Gastroesophageal sphincter (tissue), 4 donors: ENCODE measurements around the gene RBP3. TPM values are rescaled to one million over a fixed set of nuclear protein-coding genes. Genes with fewer than 3 reads are reported as not detected.

Experiments
- ATAC-seq: fragments of 150-250 bp; one replicate; pipeline ENCODE4 v1.9.1; 2016; ENCODE audit warnings: mild to moderate bottlenecking, moderate library complexity
- H3K27ac ChIP-seq, 4 donors: fragments of 200-600 bp; sonication (generic) in 3 of 4; 1 replicate in 3 of 4; 2 replicates in 1 of 4; pipeline ENCODE4 v1.5.1; 2016 to 2019
- H3K27me3 ChIP-seq: fragments of 200-600 bp; sonication (generic); one replicate; pipeline ENCODE4 v1.5.1; 2019
- H3K36me3 ChIP-seq, 2 donors: fragments of 200-600 bp; sonication (generic); one replicate each; pipeline ENCODE4 v1.5.1; 2019; ENCODE audit warnings: control low read depth in 1 of 2
- H3K4me1 ChIP-seq, 3 donors: fragments of 200-600 bp; sonication (generic); 1 replicate in 2 of 3; 2 replicates in 1 of 3; pipeline ENCODE4 v1.5.1; 2016 to 2019; ENCODE audit warnings: control low read depth in 2 of 3
- H3K4me3 ChIP-seq, 2 donors: fragments of 200-600 bp; sonication (generic); one replicate each; pipeline ENCODE4 v1.5.1; 2019; ENCODE audit warnings: mild to moderate bottlenecking in 1 of 2, moderate library complexity in 1 of 2
- H3K9me3 ChIP-seq, 3 donors: fragments of 200-600 bp; sonication (generic); one replicate each; pipeline ENCODE4 v1.5.1; 2017 to 2019; ENCODE audit warnings: control low read depth in 2 of 3
- CTCF ChIP-seq, 4 experiments: fragments of 200-600 bp in 2 of 4; fragments of 450-650 bp in 2 of 4; sonication (generic) in 1 of 4; IDR thresholded peaks; one replicate each; pipeline ENCODE4 v1.5.1; 2017 to 2019; ENCODE audit warnings: antibody characterized with exemption in 4 of 4, mild to moderate bottlenecking in 2 of 4, moderate library complexity in 2 of 4
- EP300 ChIP-seq: sonication (generic); formaldehyde crosslinking; IDR thresholded peaks from one replicate; pipeline ENCODE4 v1.6.1; 2017; ENCODE audit warnings: antibody characterized with exemption, mild to moderate bottlenecking
- POLR2A ChIP-seq, 2 donors: fragments of 450-650 bp; IDR thresholded peaks; one replicate each; pipeline ENCODE4 v1.6.1; 2017; ENCODE audit warnings: antibody characterized with exemption in 2 of 2, mild to moderate bottlenecking in 2 of 2, moderate library complexity in 1 of 2
- POLR2AphosphoS5 ChIP-seq: sonication (generic); formaldehyde crosslinking; IDR thresholded peaks from one replicate; pipeline ENCODE4 v1.6.1; 2017; ENCODE audit warnings: antibody characterized with exemption
- WGBS, 2 donors: methylation state at CpG; one replicate each; pipeline ENCODE4 v1.1.5; 2018; ENCODE audit warnings: low coverage in 1 of 2; 5-methylcytosine and 5-hydroxymethylcytosine counted together
- total RNA-seq, 4 donors: library from RNA; depleted of rRNA; stranded (reverse); fragments of >200 nt; gene quantifications; one replicate each; pipeline ENCODE4 v1.1.0, GENCODE V29; 2016

Gene RBP3
- total RNA-seq, 4 donors from 2014 or later: not detected

- Histone ChIP-seq H3K36me3 (no peaks in the 10 kb centered on the region), H3K27ac (no peak overlapping the region), H3K4me1 (peaks cover 0 to 15% (median 0%) of the 10 kb centered on the region in 3 donors), H3K4me3 (no peak overlapping the region), H3K27me3 (peaks cover 9% of the 10 kb centered on the region), H3K9me3 (no peaks in the 10 kb centered on the region)
- ATAC-seq: no peak
- WGBS, 2 donors: 0 to 14% methylated on average over 1 to 8 of the region's 10 CpGs
- TF ChIP-seq CTCF (IDR thresholded peaks at IDR 0.05): no peak
- no peak for TF ChIP-seq EP300
- no peak for TF ChIP-seq POLR2A (IDR thresholded peaks at IDR 0.05)
- no peak for TF ChIP-seq POLR2AphosphoS5
Measured at GRCh38 chr10:47311193-47311931, 36.8 kb upstream of the RBP3 start.

- Histone ChIP-seq H3K27ac (no peak overlapping the region), H3K4me3 (no peak overlapping the region), H3K4me1 (peaks cover 0 to 15% (median 0%) of the 10 kb centered on the region in 3 donors), H3K9me3 (no peaks in the 10 kb centered on the region), H3K27me3 (peaks cover 5% of the 10 kb centered on the region), H3K36me3 (no peaks in the 10 kb centered on the region)
- ATAC-seq: peak; percentile 72
- TF ChIP-seq CTCF (IDR thresholded peaks at IDR 0.05): peak in 3 of 4 experiments; percentile 62 to 83 (median 83)
- no peak for TF ChIP-seq EP300
- 0% methylated on average over 1 of the region's 20 CpGs; no CpG with 5 or more reads in 1 of the 2 donors for WGBS, 2 donors
Measured at GRCh38 chr10:47311932-47312662, 36.1 kb upstream of the RBP3 start.

GRCh38 chr10:47312663-47312995 is 35.5 kb upstream of the RBP3 start:
- H3K36me3 ChIP-seq: no peaks in the 10 kb centered on the region
- 80% methylated on average over 2 of the region's 7 CpGs; no CpG with 5 or more reads in 1 of the 2 donors for WGBS, 2 donors
- H3K9me3 ChIP-seq: no peaks in the 10 kb centered on the region
- ATAC-seq: no peak
- peaks cover 0 to 15% (median 0%) of the 10 kb centered on the region in 3 donors for H3K4me1 ChIP-seq
- no peak overlapping the region for H3K4me3 ChIP-seq
- TF ChIP-seq EP300 (no peak), POLR2AphosphoS5 (no peak), POLR2A (IDR thresholded peaks at IDR 0.05) (no peak), CTCF (IDR thresholded peaks at IDR 0.05) (no peak)
- peaks cover 5% of the 10 kb centered on the region for H3K27me3 ChIP-seq
- H3K27ac ChIP-seq: no peak overlapping the region

- Histone ChIP-seq H3K4me1 (peaks cover 0 to 15% (median 0%) of the 10 kb centered on the region in 3 donors), H3K9me3 (no peaks in the 10 kb centered on the region), H3K36me3 (no peaks in the 10 kb centered on the region), H3K27me3 (peaks cover 5% of the 10 kb centered on the region), H3K4me3 (no peak overlapping the region), H3K27ac (no peak overlapping the region)
- TF ChIP-seq POLR2AphosphoS5 (no peak), CTCF (IDR thresholded peaks at IDR 0.05) (no peak), POLR2A (IDR thresholded peaks at IDR 0.05) (no peak), EP300 (no peak)
- ATAC-seq: no peak
- 89 to 92% methylated on average over 4 to 5 of the region's 9 CpGs for WGBS, 2 donors
Measured at GRCh38 chr10:47314416-47314970, 33.7 kb upstream of the RBP3 start.
